Psoas muscle (tissue), 8 donors: ENCODE data around the gene TSTD2. TPM values are rescaled to one million over a fixed set of nuclear protein-coding genes. Genes with fewer than 3 reads are reported as not detected.

Experiments used
- ATAC-seq, 4 donors: fragments of 200-7000 bp; cut with Tn5 transposase; one replicate each; pipeline ENCODE4 v1.9.1; 2020; ENCODE audit warnings: moderate library complexity in 3 of 4, mild to moderate bottlenecking in 2 of 4
- DNase-seq, 2 donors: peaks; one replicate each; pipeline ENCODE4 v3.0.0-alpha.2; 2020
- H3K27ac ChIP-seq: fragments of 200-600 bp; one replicate; pipeline ENCODE4 v1.8.0; 2022
- H3K27me3 ChIP-seq, 3 donors: fragments of 200-600 bp in 1 of 3; one replicate each; pipeline versions ENCODE4 v1.6.1 to v1.8.0; 2013 to 2022; ENCODE audit warnings: low read length in 2 of 3, mild to moderate bottlenecking in 2 of 3, moderate library complexity in 1 of 3; ENCODE audit not compliant: insufficient read depth in 3 of 3
- H3K36me3 ChIP-seq, 2 donors: fragments of 200-600 bp in 1 of 2; one replicate each; pipeline versions ENCODE4 v1.6.1 to v1.8.0; 2013 to 2022; ENCODE audit warnings: low read depth in 1 of 2, mild to moderate bottlenecking in 1 of 2, moderate library complexity in 1 of 2; ENCODE audit not compliant: insufficient read depth in 1 of 2
- H3K4me1 ChIP-seq: fragments of 200-600 bp; one replicate; pipeline ENCODE4 v1.8.0; 2022
- H3K4me3 ChIP-seq: fragments of 200-600 bp; one replicate; pipeline ENCODE4 v1.8.0; 2022; ENCODE audit warnings: mild to moderate bottlenecking
- H3K9me3 ChIP-seq: fragments of 200-600 bp; one replicate; pipeline ENCODE4 v1.8.0; 2022
- WGBS, 3 donors: extraction: QIAGEN DNeasy Blood & Tissue Kit; methylation state at CpG; one replicate each; pipeline versions ENCODE4 v1.1.6 to v1.1.7; 2013; 5-methylcytosine and 5-hydroxymethylcytosine counted together
- intact Hi-C, 2 donors: fragments of 100-400 bp; cut with DNase I; formaldehyde crosslinking; loops; one replicate each; pipeline versions ENCODE4 v1.11.0 to v1.14.2; 2022
- polyA plus RNA-seq, 3 donors: library from polyadenylated mRNA; stranded (reverse); fragments of 200-250 nt; gene quantifications; one replicate each; pipeline ENCODE4 v1.2.3, GENCODE V29; 2013
- total RNA-seq, 4 donors: library from RNA; stranded (reverse); fragmentation: NEBNext Ultra II Directional in 2 of 4; extraction: Animal tissue kit (Norgen Biotek cat#: 25700) in 2 of 4; gene quantifications; one replicate each; pipeline versions ENCODE4 v1.2.1 to v1.2.4, GENCODE V29; 2021 to 2023
- TF ChIP-seq, protein P1 (sequence below): fragments of 200-600 bp; IDR thresholded peaks from one replicate; pipeline ENCODE4 v1.8.0; 2022; ENCODE audit warnings: antibody characterized with exemption
- donor health status: healthy with polysubstance abuse.
- donor health status: DM: no; HTN: no; CAD: no; lungs with moderate emphysema.
- donor health status: Bipolar disorder and iron deficiency.
- donor health status: healthy.
- donor health status: DM: yes; HTN: yes; CAD: no.
- donor health status: DM: no; HTN: no; CAD: no.
- donor health status: DM: no; HTN: no; CAD: no.
- donor health status: DM: yes; HTN: yes; CAD: no.

The TSTD2 gene
- total and polyA plus RNA-seq, 7 donors: 16.2 to 22.9 (median 18.1) TPM

GRCh38 chr9:97596906-97597305 is 36.3 kb downstream of the TSTD2 start:
- Histone ChIP-seq H3K27me3 (no peaks in the 10 kb centered on the region), H3K4me1 (peaks cover 76% of the 10 kb centered on the region), H3K36me3 (peaks cover 7 to 39% of the 10 kb centered on the region in 2 donors), H3K27ac (peak overlapping the region; percentile 77), H3K9me3 (no peaks in the 10 kb centered on the region), H3K4me3 (no peak overlapping the region)
- TF ChIP-seq, protein P1, sequence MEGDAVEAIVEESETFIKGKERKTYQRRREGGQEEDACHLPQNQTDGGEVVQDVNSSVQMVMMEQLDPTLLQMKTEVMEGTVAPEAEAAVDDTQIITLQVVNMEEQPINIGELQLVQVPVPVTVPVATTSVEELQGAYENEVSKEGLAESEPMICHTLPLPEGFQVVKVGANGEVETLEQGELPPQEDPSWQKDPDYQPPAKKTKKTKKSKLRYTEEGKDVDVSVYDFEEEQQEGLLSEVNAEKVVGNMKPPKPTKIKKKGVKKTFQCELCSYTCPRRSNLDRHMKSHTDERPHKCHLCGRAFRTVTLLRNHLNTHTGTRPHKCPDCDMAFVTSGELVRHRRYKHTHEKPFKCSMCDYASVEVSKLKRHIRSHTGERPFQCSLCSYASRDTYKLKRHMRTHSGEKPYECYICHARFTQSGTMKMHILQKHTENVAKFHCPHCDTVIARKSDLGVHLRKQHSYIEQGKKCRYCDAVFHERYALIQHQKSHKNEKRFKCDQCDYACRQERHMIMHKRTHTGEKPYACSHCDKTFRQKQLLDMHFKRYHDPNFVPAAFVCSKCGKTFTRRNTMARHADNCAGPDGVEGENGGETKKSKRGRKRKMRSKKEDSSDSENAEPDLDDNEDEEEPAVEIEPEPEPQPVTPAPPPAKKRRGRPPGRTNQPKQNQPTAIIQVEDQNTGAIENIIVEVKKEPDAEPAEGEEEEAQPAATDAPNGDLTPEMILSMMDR: no peak
- no peak for DNase-seq
- no peak for ATAC-seq
- WGBS, 3 donors: 45 to 66% (median 48%) methylated on average over 4 of the region's 4 CpGs
- intact Hi-C loops: loop anchor here (10.0 kb wide), 2 partner anchors 62 to 742 kb away; partner anchors contain the start of gene ZNF782 (in 1 of the 2)

DNA sequence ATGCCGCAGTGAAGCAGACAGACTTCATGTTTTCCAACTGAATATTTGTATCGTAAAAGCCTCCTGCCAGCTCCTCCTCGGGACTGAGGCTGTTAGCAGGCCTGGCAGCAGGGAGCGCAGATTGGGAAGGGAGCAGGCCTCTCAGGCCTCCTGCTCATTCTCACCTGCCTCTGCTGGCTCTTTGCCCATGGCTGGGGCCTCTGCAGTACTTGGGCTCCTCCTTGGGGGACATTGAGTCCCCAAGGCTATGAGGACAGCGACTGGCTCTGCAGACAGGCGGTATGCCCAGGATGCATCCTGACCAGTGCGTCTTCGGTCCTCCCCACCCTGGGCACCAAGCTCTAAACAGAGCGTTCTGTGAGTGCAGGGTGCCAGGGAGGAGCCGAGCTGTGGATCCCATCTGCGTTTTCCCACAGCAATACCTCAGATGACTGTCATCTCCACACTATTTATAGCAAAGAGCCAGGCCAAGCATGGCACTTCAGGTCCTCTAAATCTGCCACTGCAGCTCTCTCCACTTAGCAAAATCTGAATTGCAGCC is 38.7 kb downstream of the TSTD2 start:
- Histone ChIP-seq H3K4me1 (peaks cover 61% of the 10 kb centered on the region), H3K4me3 (no peak overlapping the region), H3K36me3 (peaks cover 0 to 28% of the 10 kb centered on the region in 2 donors), H3K9me3 (no peaks in the 10 kb centered on the region), H3K27me3 (no peaks in the 10 kb centered on the region), H3K27ac (peak overlapping the region; percentile 77)
- DNase-seq (peak; percentile 74 to 95), ATAC-seq (peak; percentile 82 to 87 (median 86))
- TF ChIP-seq, protein P1: no peak
- intact Hi-C loops: loop anchor here (10.0 kb wide), 2 partner anchors 60 to 740 kb away; partner anchors contain the start of gene ZNF782 (in 1 of the 2)
- WGBS, 3 donors: 26 to 50% (median 27%) methylated on average over 11 of the region's 11 CpGs

- Histone ChIP-seq H3K4me1 (peaks cover 61% of the 10 kb centered on the region), H3K36me3 (peaks cover 0 to 23% of the 10 kb centered on the region in 2 donors), H3K27me3 (no peaks in the 10 kb centered on the region), H3K27ac (peak overlapping the region; percentile 77), H3K9me3 (no peaks in the 10 kb centered on the region), H3K4me3 (no peak overlapping the region)
- WGBS, 3 donors: 43 to 65% (median 45%) methylated on average over 4 of the region's 4 CpGs
- DNase-seq: no peak
- TF ChIP-seq, protein P1: no peak
- intact Hi-C loops: loop anchor here (10.0 kb wide), 2 partner anchors 59 to 739 kb away; partner anchors contain the start of gene ZNF782 (in 1 of the 2)
- ATAC-seq: peak; percentile 52 to 62 (median 56)
These were observed 39.2 kb downstream of the TSTD2 start for GRCh38 chr9:97593960-97594359.

GRCh38 chr9:97592126-97592525 is 41.0 kb downstream of the TSTD2 start:
- TF ChIP-seq, protein P1: no peak
- DNase-seq (no peak), ATAC-seq (no peak)
- H3K27ac ChIP-seq: no peak overlapping the region
- H3K4me1 ChIP-seq: peaks cover 50% of the 10 kb centered on the region
- intact Hi-C loops: loop anchor here (10.0 kb wide), 2 partner anchors 57 to 737 kb away; partner anchors contain the start of gene ZNF782 (in 1 of the 2)
- 43 to 62% (median 43%) methylated on average over 1 of the region's 1 CpG for WGBS, 3 donors
- no peaks in the 10 kb centered on the region for H3K27me3 ChIP-seq
- H3K9me3 ChIP-seq: no peaks in the 10 kb centered on the region
- peaks cover 0 to 26% of the 10 kb centered on the region in 2 donors for H3K36me3 ChIP-seq
- no peak overlapping the region for H3K4me3 ChIP-seq
